Hepatocyte (in vitro differentiated cells): ENCODE measurements around the gene CD200.

Source experiments
- CTCF ChIP-seq: fragments of 200-600 bp; sonication (generic); IDR thresholded peaks from 2 replicates; pipeline ENCODE4 v1.5.1; 2016; ENCODE audit warnings: antibody characterized with exemption, mild to moderate bottlenecking; ENCODE audit not compliant: poor library complexity
- EZH2phosphoT487 ChIP-seq: fragments of 200-600 bp; sonication (generic); IDR thresholded peaks from one replicate; pipeline ENCODE4 v1.6.1; 2018; ENCODE audit warnings: antibody characterized with exemption, mild to moderate bottlenecking, low read depth, moderate library complexity; ENCODE audit not compliant: unreplicated experiment, severe bottlenecking

DNA sequence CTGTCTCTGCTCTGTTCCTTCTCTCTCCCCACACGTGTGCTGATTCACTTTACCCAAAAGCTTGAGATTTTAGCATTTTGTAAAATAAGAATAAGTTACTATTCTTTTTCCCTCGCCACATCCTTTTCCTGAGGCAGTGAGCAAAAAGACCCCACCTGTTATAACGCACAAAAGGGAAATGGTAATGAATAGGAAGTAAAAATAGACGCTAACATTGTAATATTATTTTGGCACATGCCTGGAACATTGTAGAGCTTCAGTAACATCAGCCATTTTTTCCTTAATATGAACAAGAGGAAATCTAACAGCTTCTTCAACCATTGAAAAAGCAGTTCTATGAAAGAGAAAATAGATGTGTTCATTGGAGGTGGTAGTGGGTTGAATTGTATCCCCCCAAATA, 40.5 kb downstream of the CD200 start:
- TF ChIP-seq CTCF (no peak), EZH2phosphoT487 (no peak)
